Measurements from ENCODE around the gene TPD52L2.

Gene TPD52L2

GRCh38 chr20:63825331-63826118, 39.5 kb upstream of the TPD52L2 start:
- no peak for TF ChIP-seq CTCF (IDR thresholded peaks at IDR 0.05; ENCODE audit: low read depth, low read length, missing control alignments)
- DNase-seq (ENCODE audit: low read depth): no peak
- in situ Hi-C loops (cut with HindIII; ENCODE audit: low sequenced_read_pairs): no loop called here
- H3K4me3 ChIP-seq (ENCODE audit: low read depth, low read length): no peak overlapping the region

GRCh38 chr20:63826753-63827152, 38.3 kb upstream of the TPD52L2 start:
- no peak overlapping the region for H3K4me3 ChIP-seq (ENCODE audit: low read depth, low read length)
- in situ Hi-C loops (cut with HindIII; ENCODE audit: low sequenced_read_pairs): no loop called here
- no peak for TF ChIP-seq CTCF (IDR thresholded peaks at IDR 0.05; ENCODE audit: low read depth, low read length, missing control alignments)

GRCh38 chr20:63828124-63828523, 36.9 kb upstream of the TPD52L2 start:
- no peak for TF ChIP-seq CTCF (IDR thresholded peaks at IDR 0.05; ENCODE audit: low read depth, low read length, missing control alignments)
- no peak overlapping the region for H3K4me3 ChIP-seq (ENCODE audit: low read depth, low read length)
- DNase-seq (ENCODE audit: low read depth): no peak
- in situ Hi-C loops (cut with HindIII; ENCODE audit: low sequenced_read_pairs): no loop called here

More at GRCh38 chr20:63826753-63827152, 38.3 kb upstream of the TPD52L2 start:
- no peak for DNase-seq (ENCODE audit: low read depth)

GRCh38 chr20:63828545-63828944, 36.5 kb upstream of the TPD52L2 start:
- no peak for DNase-seq (ENCODE audit: low read depth)
- no peak overlapping the region for H3K4me3 ChIP-seq (ENCODE audit: low read depth, low read length)
- TF ChIP-seq CTCF (IDR thresholded peaks at IDR 0.05; ENCODE audit: low read depth, low read length, missing control alignments): no peak
- in situ Hi-C loops (cut with HindIII; ENCODE audit: low sequenced_read_pairs): no loop called here

GRCh38 chr20:63828951-63829350, 36.1 kb upstream of the TPD52L2 start:
- DNase-seq (ENCODE audit: low read depth): no peak
- peak overlapping the region; percentile 50 for H3K4me3 ChIP-seq (ENCODE audit: low read depth, low read length)
- in situ Hi-C loops (cut with HindIII; ENCODE audit: low sequenced_read_pairs): no loop called here
- peak; percentile 0 for TF ChIP-seq CTCF (IDR thresholded peaks at IDR 0.05; ENCODE audit: low read depth, low read length, missing control alignments)

- H3K4me3 ChIP-seq (ENCODE audit: low read depth, low read length): peak overlapping the region; percentile 50
- DNase-seq (ENCODE audit: low read depth): no peak
- in situ Hi-C loops (cut with HindIII; ENCODE audit: low sequenced_read_pairs): no loop called here
- TF ChIP-seq CTCF (IDR thresholded peaks at IDR 0.05; ENCODE audit: low read depth, low read length, missing control alignments): no peak
Observed at GRCh38 chr20:63829603-63829944, 35.5 kb upstream of the TPD52L2 start.
